Stimulated activated CD8-positive, alpha-beta memory T cell treated with anti-CD3 and anti-CD28 coated beads, Interleukin-7, amount 100 ng/mL, for 48 hours (primary cell): Measurements from ENCODE around the gene CMIP.

Source experiments
- DNase-seq, 2 donors: peaks; one replicate each; pipeline ENCODE4 v3.0.0-alpha.2; 2020; ENCODE audit warnings: low read depth in 1 of 2; ENCODE audit errors: extremely low read depth in 1 of 2

The CMIP gene

DNA sequence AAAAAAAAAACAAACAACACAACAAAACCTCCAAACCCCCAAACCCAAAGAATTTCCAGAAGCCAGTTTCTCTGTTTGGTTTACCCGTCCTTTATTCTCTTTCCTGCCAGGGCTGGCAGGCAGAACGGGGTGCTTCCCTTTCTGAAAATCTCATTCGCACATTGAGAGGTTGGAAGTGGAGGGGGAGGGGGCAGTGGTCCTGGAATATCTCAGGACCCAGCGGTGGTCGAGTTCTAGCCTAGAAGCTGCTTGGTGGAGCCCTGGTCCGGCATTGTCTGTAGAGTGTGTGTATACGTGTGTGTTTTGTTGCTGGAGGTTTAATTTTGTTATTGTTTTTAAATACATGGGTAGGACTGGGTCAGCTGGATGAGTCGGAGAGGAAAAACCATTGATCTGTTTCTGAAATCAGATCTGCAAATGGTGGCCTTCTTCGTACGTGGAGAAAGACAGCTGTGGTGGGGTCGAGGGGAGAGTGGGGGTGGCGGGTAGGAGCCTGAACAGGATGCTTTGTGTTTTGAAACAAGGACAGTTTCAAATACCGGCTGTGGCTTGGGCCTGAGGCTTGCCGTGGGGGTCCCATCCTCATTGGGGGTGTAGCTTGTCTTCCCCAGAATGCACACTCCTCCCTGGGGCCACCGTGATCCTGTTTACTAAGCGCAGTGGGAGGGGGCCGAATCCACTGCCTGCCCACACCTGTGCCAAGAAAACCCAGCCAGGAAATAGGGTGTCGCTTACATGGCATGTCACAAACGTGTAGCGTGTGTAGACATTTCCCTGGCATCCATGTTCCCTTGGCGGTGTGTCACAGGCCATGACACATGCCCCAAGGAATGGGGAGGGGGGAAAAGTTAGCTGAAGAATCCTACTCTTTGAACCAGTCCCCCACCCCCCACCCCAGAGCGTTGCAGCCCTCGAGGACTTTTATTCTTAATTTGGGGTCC is 1.6 kb downstream of the CMIP start:
- no peak for DNase-seq

DNA sequence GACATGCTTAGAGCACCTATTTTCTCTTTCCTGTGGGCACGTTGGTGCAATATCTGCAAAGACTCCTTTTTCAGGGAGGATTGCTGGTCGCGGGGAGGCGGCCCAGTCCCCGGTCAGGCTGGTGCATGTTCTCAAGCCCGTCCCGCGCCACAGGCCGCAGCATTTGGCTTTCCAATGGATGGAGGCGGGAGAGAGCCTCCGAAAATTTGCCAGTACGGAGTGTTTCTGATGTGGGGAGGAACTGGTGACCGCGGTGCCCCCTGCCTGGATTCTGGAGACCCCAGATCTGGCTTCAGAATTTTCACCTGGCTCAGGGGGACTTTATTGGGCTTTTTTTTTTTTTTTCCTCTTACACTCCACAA is 2.3 kb downstream of the CMIP start:
- no peak for DNase-seq

DNA sequence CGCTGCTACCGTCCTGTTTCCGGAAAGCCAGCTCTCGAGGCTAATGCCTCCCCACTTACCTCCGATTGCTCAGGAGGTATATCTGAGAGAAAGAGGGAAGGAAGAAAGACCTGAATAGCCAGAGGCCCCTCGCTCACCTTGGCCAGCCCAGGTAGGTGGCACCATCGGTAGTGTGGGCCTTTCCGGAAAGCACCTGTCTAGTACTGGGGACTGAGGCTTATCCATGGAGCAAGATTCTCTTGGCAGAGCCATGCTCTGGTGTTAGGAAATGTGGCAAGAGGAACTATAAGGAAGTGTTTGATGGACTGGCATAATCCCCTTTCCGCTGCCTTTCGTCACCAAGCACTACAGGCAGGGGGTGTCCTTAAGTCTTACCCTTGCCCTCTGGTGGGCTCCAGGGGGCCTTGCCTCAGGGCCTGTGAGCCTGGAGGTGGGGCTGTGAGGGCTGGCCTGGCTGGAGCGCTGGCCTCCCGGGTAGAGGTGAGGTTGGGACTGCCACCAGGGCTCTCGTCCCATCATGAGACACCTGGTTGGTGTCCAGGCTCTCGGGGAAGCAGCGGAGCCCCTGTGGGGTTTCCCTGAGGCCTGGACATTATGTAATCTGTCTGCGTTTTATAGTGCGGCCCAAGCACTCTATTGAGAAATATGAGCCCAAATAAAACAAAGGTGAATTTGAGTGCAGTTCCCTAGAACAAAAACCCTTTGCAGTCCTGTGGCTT is 2.9 kb downstream of the CMIP start:
- DNase-seq: no peak

DNA sequence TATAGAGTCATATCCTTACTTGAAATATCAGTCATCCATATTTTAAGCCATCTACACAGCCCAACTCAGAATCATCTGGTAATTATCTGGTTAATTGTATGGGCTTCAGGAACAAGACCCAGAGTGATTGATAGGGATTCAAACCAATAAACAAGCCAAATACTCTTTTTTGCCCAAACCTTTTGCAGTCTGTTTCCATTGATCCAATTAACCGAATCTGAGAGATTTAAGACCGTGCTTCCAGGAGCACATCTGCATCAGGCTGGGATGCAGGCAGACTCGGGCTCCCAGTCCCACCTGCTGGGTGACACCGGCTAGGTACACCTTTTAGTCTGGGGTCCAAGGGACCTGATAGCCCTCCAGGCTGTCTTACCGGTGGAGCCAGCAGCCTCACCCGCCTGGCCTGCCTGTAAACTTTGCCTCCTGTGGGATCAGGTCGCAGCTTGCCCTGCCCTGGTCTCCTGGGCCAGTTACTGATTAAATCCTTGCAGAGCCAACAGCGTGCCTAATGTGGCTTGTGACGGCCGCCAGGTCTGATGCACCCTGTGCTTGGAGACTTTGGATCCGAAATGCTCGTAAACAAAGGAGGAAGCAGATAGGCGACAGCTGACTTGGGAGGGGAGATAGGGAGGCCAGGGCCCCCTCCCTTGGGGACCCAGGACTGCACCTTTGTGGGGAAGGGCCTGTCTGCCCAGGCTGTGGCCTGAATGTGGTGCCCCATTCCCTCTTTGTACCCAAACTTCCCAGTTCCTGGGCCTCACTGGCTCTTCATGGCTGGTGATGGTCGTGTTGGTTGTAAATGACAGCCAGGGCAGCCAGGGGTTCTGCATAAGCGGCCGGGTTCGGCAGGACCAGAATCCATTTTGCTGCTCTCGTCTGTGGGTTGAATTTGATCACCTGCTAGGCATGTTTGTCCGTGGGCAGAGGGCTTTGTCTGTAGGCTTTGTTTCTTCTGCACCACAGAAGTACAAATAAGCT is 3.8 kb downstream of the CMIP start:
- no peak for DNase-seq

DNA sequence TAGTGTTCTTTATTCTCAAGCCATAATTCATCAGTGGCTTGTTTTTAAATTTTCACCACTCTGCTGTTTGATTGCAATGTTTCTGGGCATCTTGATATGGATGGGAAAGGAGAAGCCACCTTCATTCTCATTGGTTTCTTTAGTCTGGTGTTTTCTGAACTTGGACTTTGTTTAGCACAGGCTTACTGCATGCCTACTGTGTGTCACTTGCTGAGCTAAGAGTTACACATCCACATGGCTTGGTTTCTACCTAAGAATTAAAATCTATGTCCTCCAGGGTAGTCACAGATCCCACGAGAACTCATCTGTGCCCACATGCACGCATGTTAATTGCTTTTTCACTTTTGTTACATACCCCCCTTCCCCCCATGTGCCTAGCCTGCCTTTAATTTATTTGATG is 4.6 kb downstream of the CMIP start:
- DNase-seq: no peak

DNA sequence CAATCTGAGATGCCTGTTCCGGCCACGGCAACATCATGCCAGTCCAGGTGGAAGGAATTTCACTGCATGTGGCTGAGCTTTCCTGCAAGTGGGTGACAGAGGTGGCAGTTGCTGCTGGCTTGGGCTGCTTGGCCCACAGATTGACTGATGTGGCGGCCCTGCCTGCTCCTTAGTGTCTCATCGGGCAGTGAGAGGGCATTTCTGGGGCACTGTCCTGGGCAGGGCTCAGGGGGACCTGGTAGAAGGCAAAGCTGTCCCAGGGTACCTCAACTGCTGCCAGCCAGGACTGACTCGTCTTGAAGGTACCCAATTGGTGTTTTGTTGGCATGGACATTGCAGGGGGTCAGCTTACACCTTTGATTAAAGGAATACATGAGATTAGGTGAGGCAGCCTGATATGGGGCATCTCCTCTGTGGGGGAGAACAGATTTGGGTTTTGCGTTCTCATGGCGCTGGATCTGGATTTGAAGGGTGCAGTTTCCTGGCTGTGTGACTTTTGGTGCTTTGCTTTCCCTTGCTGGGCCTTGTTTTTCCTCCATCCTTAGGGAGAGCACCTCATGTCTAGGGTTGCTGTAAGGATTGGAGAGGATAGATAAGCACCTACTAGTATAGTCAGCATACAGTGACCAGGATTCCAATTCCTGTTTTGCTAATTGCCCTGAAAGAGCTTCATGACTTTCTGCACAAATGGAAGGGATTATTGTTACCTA is 5.4 kb downstream of the CMIP start:
- no peak for DNase-seq

DNA sequence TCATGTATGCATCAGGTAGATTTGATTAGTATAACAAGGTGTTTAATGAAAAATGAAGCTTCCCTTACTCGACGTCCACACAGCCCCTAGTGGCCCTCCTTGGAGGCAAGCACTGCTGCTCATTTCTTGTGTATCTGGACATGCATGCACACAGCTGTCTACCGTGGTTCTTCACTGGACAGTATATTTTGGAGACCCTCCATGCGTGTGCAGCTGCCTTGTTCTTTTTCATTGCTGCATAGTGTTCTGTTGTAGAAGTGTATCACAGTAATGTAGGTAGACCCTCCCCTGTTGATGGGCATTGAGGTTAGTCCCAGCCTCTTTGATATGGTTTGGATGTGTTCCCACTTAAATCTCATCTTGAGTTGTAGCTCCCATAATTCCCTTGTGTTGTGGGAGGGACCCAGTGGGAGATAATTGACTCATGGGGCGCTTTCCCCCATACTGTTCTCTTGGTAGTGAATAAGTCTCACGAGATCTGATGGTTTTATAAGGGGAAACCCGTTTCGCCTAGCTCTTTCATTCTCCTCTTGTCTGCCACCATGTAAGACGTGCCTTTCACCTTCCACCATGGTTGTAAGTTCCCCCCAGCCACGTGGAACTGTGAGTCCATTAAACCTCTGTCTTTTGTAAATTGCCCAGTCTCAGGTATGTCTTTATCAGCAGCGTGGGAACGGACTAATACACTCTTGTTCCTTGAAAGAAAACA is 6.3 kb downstream of the CMIP start:
- DNase-seq: no peak

DNA sequence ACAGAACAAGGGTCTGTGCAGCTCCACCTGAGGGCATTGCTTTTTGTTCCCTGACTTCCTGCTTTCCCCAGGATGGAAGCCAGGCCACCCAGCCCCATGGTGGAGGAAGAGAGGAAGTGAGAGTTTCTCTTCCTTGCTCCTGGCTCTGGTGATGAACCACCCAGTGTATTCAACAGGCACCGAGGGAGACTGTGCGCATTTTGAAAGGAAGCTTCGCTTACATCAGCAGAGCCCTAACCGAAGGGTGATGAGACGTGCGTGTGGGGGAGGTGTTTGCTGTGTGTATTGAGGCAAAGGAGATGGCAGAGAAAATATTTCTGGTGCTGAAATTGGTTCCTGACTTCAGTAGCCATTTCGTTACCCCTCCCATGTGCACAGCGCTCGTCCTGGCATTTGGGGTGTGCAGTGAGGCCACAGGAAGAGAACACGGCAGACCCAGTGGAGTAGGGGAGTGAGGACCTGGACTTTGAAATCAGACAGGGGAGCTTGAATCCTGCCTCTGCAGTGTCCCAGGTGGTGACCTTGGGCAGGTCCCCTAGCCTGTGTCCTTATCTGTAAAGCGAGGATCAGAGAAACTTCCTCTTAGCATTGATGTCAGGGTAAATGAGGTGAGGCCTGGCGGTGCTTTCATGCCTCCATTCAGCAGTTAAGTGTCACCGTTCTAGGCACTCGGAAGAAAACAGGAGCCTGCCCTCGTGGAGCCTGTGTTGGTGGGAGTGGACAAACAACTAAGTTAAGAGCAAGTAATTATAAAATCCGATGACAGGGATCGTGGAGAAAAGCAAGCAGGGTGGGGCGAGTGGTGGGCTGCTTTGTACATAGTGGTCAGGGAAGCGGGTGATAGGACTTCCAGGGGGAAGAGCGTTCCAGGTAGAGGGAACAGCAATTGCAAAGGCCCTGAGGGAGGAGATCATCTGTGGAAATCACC is 7.4 kb downstream of the CMIP start:
- peak in 1 of 2 donors; percentile 25 for DNase-seq

DNA sequence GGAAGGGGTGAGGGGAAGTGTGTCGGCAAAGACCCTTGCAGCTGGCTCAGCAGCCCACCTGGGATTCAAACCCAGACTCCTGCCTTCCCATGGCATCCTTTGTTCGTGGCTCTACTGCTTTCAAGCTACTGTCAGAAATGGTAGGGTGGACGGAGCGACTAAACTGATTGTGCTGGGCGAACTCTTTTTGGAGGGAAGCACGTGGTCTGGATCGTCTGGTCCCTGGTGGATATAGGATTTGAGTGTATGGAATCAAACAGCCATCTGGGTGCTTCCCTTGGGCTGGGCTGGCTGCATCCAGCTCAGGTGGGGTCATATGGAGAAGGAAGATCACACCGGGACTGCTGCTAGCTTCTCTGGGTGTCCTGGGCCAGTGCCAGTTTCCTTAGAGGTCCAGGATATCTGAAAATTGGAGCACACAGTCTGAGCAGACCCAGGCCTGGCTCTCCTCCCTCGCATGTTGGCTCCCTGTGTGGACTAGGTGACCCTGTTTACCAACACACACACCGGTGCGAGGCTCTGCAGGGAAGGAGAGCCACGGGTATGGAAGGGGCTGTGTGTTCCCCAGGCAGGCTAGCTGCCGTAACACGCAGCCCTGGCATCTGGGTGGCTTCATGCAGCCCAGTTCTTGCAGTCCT is 8.6 kb downstream of the CMIP start:
- DNase-seq: no peak

DNA sequence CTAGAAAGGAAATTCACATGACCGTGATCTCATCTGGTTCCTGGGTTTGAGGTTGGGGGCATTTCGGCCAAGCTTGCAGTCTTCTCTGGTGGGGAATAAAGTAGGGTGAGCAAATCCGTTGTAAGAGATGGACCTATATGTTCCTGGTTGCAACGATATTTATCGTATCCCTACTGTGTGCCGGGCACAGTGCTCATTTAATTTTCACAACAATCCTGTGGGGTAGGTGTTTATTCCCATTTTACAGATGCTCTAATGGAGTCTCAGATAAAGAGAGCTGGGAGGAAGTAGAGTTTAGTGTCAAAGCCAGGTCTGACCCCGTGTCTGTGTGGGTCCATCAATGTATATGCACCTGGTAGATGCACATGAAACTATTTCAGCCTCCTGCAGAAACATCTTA is 9.4 kb downstream of the CMIP start:
- no peak for DNase-seq

DNA sequence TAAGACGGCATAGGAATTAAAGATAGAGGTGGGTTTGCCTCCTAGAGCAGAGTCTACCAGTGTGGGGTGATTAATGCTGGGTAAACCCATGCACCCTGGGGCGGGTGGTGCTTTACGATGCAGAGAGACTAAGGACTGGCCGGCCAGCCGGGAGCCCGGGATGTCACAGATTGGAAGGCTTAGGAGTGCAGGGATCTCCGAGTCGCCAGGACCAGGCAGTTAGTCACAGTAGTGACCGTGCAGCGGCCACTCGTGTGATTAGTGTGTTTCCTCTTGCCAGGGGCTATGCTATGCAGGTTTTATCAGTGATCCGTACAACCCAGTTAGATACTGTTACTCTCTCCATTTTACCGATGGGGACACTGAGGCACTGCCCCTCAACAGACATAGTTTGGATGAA is 10.4 kb downstream of the CMIP start:
- no peak for DNase-seq

DNA sequence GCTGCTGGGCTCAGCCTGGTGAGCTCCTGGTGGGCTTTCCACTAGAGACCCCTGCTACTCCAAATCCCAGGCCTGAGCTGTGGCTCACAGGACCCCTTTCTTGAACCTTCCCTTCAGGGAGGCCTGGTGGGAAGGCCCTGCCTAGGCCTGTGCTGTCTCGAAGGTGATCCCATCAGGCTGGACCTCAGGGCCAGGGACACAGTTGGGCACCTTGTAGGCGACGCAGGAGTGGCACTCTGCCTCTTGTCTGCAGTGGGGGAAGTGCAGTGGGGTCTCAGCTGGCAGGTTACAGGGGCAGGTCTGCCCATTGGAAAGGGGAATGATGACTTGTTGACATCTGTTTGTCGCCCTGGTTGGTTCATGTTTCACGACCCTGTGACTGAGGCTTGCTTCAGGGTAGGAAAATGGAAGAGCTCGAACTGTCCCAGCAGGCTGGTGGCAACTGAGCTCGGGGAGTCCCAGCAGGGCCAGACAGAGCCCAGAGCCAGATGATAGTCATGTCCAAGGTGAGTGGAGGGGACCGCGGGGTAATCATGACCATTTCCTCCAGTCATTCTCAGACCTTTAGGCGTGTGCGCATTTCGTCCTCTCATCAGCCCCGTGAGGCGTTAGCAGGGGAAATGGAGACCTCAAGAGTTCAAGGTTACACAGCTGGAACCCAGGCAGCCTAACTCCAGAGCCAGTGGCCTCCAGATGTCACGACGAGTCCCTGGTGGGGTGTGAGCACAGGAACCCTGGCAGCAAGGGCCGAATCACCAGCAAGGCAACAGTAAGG is 11.3 kb downstream of the CMIP start:
- no peak for DNase-seq

DNA sequence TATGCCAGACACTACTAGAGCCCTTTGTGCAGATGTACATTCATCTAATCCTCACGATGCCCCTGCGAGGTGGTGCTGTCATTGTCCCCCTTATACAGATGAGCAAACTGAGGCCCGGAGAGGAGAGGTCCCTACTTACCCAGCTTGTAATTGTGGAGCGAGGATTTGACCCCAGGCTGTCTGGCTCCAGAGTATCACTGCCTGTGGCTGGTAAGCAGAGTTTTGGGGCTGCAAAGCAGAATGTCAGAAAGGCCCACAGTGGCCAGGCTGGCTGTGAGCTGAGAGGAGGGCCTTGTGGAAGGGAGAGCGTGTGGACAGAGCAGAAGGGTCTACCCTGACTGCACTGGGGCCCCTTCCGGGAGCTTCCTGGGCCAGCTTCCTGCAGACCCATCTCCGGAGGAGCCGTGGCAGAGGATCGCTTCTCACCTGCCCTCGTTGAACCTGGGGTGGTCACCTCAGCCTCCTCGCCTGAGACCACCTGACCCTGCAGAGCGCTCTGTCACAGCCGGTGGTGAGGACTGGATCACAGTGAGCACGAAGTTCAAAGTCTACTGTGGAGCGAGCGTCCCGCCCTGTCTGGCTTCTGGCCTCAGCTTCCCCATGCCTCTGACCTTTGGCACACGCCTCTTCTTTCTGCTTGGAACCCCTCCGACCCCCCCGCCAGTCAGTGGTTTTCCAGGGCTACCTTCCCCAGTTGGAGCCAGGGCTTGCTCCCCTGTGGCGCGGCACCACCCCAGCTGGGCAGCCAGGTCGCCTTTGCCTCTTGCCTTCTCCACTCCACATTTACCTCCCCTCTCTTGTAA is 12.1 kb downstream of the CMIP start:
- DNase-seq: no peak

DNA sequence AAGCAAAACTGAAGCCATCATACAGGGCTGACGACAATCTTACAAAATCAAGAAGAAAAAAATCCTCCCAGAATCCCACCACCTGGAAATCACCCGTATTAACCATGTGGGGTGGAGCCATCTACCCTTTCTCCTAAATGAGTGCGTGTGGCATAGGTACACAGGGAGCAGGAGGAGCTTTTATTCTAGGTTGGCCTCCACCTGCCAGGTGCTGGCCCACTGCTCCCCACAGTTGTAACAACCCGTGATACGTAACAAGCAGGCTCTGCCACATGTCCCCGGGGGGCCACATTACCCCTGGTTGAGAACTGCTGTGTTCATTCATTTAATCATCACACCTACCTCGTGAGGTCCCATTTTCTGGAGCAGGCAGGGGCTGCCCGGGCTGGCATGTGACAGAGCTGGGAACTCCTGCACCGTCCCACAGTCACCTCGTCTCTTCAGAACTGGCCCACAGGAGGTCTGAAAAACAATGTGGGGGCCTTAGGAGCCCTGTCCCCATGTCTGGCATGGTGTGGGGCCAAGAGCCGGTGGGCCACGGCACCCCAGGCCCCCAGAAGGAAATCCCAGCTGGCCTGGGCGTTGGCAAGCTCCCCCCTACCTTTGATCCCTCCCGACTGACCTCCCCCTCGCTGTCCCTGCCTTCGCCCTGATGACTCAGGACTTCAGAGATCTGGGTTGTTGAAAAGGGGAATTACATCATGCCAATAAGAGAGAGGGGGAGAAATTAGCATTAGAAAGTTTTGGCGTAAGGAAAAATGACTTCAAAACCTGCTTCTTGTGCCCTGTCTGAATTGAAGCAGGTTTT is 12.9 kb downstream of the CMIP start:
- DNase-seq: no peak

DNA sequence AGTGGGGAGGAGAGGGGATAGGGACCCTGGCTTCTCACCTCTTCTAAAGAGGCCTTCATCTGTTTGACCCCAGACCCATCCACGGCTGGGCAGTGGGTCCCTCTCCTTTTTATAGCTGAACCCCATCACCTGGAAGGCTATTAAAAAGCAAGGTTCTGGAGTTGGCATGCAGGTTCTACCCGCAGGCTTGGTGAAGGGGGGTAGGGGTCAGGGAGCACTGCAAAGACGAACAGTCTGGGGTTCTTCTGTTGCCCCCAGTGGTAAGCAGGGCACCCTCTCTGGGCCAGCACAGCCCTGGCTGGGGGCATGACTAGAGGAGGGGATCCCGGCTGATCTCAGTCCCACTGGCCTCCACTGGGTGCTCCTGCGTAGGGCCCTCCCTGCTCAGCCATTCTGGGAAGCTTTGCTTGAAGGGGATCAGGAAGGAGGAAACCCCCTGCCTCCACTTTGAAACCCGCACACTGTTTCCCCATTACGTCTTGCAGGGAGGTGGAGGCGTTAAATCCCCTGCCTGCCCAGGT is 13.6 kb downstream of the CMIP start:
- no peak for DNase-seq
